ENCODE results near the gene ADPRM. TPM values are rescaled to one million over a fixed set of nuclear protein-coding genes. Genes with fewer than 3 reads are reported as not detected.

Gene ADPRM
- polyA plus RNA-seq, 1 donor (not counting 4 experiments of a cell fraction or from before 2014, with no cell fraction given): 15.0 TPM

DNA sequence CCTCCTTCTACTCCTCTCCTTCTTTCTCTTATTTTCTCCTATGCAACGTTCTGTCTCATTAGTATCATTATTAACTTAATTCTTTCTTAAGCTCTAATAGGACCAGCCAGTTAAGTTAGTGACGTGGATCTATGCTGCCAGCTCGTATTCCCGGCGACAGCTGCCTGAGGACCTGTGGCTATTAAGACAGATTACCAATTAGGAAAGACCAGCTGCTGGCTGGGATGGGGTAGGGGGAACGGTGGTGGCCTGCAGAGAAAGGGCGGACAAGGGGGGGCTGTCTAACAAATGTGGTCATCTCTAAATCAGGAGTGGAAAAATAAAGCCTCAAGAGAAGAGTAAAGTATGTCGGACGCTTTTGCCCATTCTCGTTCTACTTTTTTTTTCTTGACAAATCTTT, 39.5 kb upstream of the ADPRM start:
- FAIRE-seq (no peak), DNase-seq (ENCODE audit: low read depth, low spot score) (no peak)
- Histone ChIP-seq H3K4me2 (ENCODE audit: control insufficient read depth, extremely low read depth, insufficient read depth, low read depth, low read length) (no peak overlapping the region), H3K9me3 (ENCODE audit: control insufficient read depth, low read depth, low read length) (no peaks in the 10 kb centered on the region), H3K27me3 (ENCODE audit: control insufficient read depth, extremely low read depth, insufficient read depth, low read length) (no peaks in the 10 kb centered on the region), H3K4me3 (ENCODE audit: control insufficient read depth in 2 of 3, extremely low read depth in 1 of 3, insufficient read depth in 2 of 3, low read depth in 1 of 3, low read length in 3 of 3) (no peak overlapping the region), H4K20me1 (ENCODE audit: control insufficient read depth, extremely low read depth, insufficient read depth, low read length) (no peaks in the 10 kb centered on the region), H3K9me1 (ENCODE audit: control insufficient read depth, extremely low read depth, insufficient read depth, low read length) (no peaks in the 10 kb centered on the region), H3K79me2 (ENCODE audit: control insufficient read depth, insufficient read depth, low read length) (no peaks in the 10 kb centered on the region), H2AFZ (ENCODE audit: control insufficient read depth, low read length) (no peak overlapping the region), H3K4me1 (ENCODE audit: control insufficient read depth, extremely low read depth, insufficient read depth, low read length) (no peaks in the 10 kb centered on the region), H3K27ac (ENCODE audit: control insufficient read depth, insufficient read depth, low read length) (no peak overlapping the region), H3K36me3 (ENCODE audit: control insufficient read depth in 2 of 2, extremely low read depth in 1 of 2, insufficient read depth in 2 of 2, low read length in 2 of 2) (no peaks in the 10 kb centered on the region), H3K9ac (ENCODE audit: control insufficient read depth, extremely low read depth, insufficient read depth, low read length) (no peak overlapping the region)
- TF ChIP-seq EZH2 (IDR thresholded peaks at IDR 0.05; ENCODE audit: low read length): no peak
- TF ChIP-seq, protein P1, sequence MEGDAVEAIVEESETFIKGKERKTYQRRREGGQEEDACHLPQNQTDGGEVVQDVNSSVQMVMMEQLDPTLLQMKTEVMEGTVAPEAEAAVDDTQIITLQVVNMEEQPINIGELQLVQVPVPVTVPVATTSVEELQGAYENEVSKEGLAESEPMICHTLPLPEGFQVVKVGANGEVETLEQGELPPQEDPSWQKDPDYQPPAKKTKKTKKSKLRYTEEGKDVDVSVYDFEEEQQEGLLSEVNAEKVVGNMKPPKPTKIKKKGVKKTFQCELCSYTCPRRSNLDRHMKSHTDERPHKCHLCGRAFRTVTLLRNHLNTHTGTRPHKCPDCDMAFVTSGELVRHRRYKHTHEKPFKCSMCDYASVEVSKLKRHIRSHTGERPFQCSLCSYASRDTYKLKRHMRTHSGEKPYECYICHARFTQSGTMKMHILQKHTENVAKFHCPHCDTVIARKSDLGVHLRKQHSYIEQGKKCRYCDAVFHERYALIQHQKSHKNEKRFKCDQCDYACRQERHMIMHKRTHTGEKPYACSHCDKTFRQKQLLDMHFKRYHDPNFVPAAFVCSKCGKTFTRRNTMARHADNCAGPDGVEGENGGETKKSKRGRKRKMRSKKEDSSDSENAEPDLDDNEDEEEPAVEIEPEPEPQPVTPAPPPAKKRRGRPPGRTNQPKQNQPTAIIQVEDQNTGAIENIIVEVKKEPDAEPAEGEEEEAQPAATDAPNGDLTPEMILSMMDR (optimal IDR thresholded peaks at IDR 0.05 in 1 of 3, IDR thresholded peaks at IDR 0.05 in 1 of 3, conservative IDR thresholded peaks at IDR 0.05 in 1 of 3; ENCODE audit: extremely low read depth in 1 of 3, insufficient read depth in 2 of 3, low read length in 3 of 3): no peak
- dilution Hi-C loops (cut with MboI; ENCODE audit: extremely low pct_ligation_motif_present, low sequenced_read_pairs): no loop called here

DNA sequence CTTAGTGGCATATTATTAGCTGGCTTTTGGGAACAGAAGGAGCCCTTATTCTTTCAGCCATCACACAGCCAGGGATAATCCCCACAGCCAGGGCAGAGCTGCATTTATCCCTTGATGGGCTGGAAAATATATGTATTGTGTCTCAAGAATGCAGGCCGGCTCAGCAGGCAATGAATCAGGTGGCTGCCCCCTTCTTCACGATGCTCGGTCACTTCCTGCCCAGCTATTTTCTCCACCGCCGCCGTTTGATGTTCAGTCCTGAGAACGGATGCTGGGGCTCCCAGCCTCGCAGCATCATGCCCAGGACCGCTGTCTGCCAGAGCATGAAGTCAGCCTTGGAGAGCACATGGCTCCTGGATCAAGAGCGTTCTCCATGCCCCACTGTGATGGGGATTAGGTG, 36.0 kb upstream of the ADPRM start:
- Histone ChIP-seq H3K9me3 (ENCODE audit: control insufficient read depth, low read depth, low read length) (no peaks in the 10 kb centered on the region), H3K36me3 (ENCODE audit: control insufficient read depth in 2 of 2, extremely low read depth in 1 of 2, insufficient read depth in 2 of 2, low read length in 2 of 2) (no peaks in the 10 kb centered on the region), H3K27me3 (ENCODE audit: control insufficient read depth, extremely low read depth, insufficient read depth, low read length) (no peaks in the 10 kb centered on the region), H3K27ac (ENCODE audit: control insufficient read depth, insufficient read depth, low read length) (no peak overlapping the region), H4K20me1 (ENCODE audit: control insufficient read depth, extremely low read depth, insufficient read depth, low read length) (no peaks in the 10 kb centered on the region), H3K79me2 (ENCODE audit: control insufficient read depth, insufficient read depth, low read length) (no peaks in the 10 kb centered on the region), H3K9me1 (ENCODE audit: control insufficient read depth, extremely low read depth, insufficient read depth, low read length) (no peaks in the 10 kb centered on the region), H3K4me2 (ENCODE audit: control insufficient read depth, extremely low read depth, insufficient read depth, low read depth, low read length) (no peak overlapping the region), H2AFZ (ENCODE audit: control insufficient read depth, low read length) (no peak overlapping the region), H3K4me3 (ENCODE audit: control insufficient read depth in 2 of 3, extremely low read depth in 1 of 3, insufficient read depth in 2 of 3, low read depth in 1 of 3, low read length in 3 of 3) (no peak overlapping the region), H3K9ac (ENCODE audit: control insufficient read depth, extremely low read depth, insufficient read depth, low read length) (no peak overlapping the region), H3K4me1 (ENCODE audit: control insufficient read depth, extremely low read depth, insufficient read depth, low read length) (no peaks in the 10 kb centered on the region)
- DNase-seq (ENCODE audit: low read depth, low spot score): no peak
- TF ChIP-seq EZH2 (IDR thresholded peaks at IDR 0.05; ENCODE audit: low read length): no peak
- TF ChIP-seq, protein P1 (optimal IDR thresholded peaks at IDR 0.05 in 1 of 3, IDR thresholded peaks at IDR 0.05 in 1 of 3, conservative IDR thresholded peaks at IDR 0.05 in 1 of 3; ENCODE audit: extremely low read depth in 1 of 3, insufficient read depth in 2 of 3, low read length in 3 of 3): no peak
- FAIRE-seq: no peak
- dilution Hi-C loops (cut with MboI; ENCODE audit: extremely low pct_ligation_motif_present, low sequenced_read_pairs): no loop called here
